Ishikawa (cell line): Measurements from ENCODE around the gene SELENOW.

Source experiments
- CEBPB ChIP-seq: IDR thresholded peaks from 2 replicates; pipeline ENCODE4 v1.6.1; 2012
- CREB1 ChIP-seq: IDR thresholded peaks from 2 replicates; pipeline ENCODE4 v1.6.1; 2012; ENCODE audit warnings: low read depth
- EGR1 ChIP-seq: IDR thresholded peaks from 2 replicates; pipeline ENCODE4 v1.6.1; 2012
- EP300 ChIP-seq: IDR thresholded peaks from 2 replicates; pipeline ENCODE4 v1.6.1; 2012; ENCODE audit warnings: borderline replicate concordance
- FOXM1 ChIP-seq: IDR thresholded peaks from 2 replicates; pipeline ENCODE4 v1.6.1; 2012; ENCODE audit warnings: low read depth, borderline replicate concordance
- MAX ChIP-seq: IDR thresholded peaks from 2 replicates; pipeline ENCODE4 v1.6.1; 2012
- NFIC ChIP-seq: IDR thresholded peaks from 2 replicates; pipeline ENCODE4 v1.6.1; 2012
- RAD21 ChIP-seq: IDR thresholded peaks from 2 replicates; pipeline ENCODE4 v1.6.1; 2012; ENCODE audit warnings: low read depth
- REST ChIP-seq: IDR thresholded peaks from 2 replicates; pipeline ENCODE4 v1.6.1; 2012; ENCODE audit warnings: low read depth, mild to moderate bottlenecking
- TAF1 ChIP-seq: IDR thresholded peaks from 2 replicates; pipeline ENCODE4 v1.6.1; 2012; ENCODE audit warnings: low read depth, mild to moderate bottlenecking
- TCF12 ChIP-seq: IDR thresholded peaks from 2 replicates; pipeline ENCODE4 v1.6.1; 2012; ENCODE audit warnings: low read depth
- TEAD4 ChIP-seq: IDR thresholded peaks from 2 replicates; pipeline ENCODE4 v1.6.1; 2012
- USF1 ChIP-seq: IDR thresholded peaks from 2 replicates; pipeline ENCODE4 v1.6.1; 2012
- YY1 ChIP-seq: IDR thresholded peaks from 2 replicates; pipeline ENCODE4 v1.6.1; 2012; ENCODE audit warnings: low read depth
- ZBTB7A ChIP-seq: IDR thresholded peaks from 2 replicates; pipeline ENCODE4 v1.6.1; 2012; ENCODE audit warnings: low read depth

Gene SELENOW

GRCh38 chr19:47758443-47758804, 20.1 kb upstream of the SELENOW start:
- TF ChIP-seq TCF12 (no peak), YY1 (no peak), RAD21 (no peak)

- TF ChIP-seq TEAD4 = no peak
- no peak for TF ChIP-seq TAF1
These were observed 17.9 kb upstream of the SELENOW start for GRCh38 chr19:47760632-47760999.

- TF ChIP-seq TCF12 (no peak), REST (no peak), EP300 (no peak)
These were observed 16.9 kb upstream of the SELENOW start for GRCh38 chr19:47761566-47761965.

GRCh38 chr19:47762151-47762550, 16.4 kb upstream of the SELENOW start:
- TF ChIP-seq ZBTB7A = no peak
- no peak for TF ChIP-seq EP300
- TF ChIP-seq MAX = no peak
- TF ChIP-seq YY1 = no peak
- no peak for TF ChIP-seq FOXM1
- TF ChIP-seq CEBPB = no peak
- TF ChIP-seq CREB1 = no peak
- TF ChIP-seq RAD21 = no peak
- TF ChIP-seq TAF1 = no peak
- no peak for TF ChIP-seq EGR1
- no peak for TF ChIP-seq REST
- TF ChIP-seq NFIC = no peak
- no peak for TF ChIP-seq TEAD4
- TF ChIP-seq USF1 = no peak

GRCh38 chr19:47762615-47763308, 15.7 kb upstream of the SELENOW start:
- TF ChIP-seq USF1 = no peak
- no peak for TF ChIP-seq FOXM1
- TF ChIP-seq MAX = no peak
- TF ChIP-seq CREB1 = no peak
- TF ChIP-seq CEBPB = no peak
- no peak for TF ChIP-seq TEAD4
- TF ChIP-seq EP300 = no peak
- no peak for TF ChIP-seq ZBTB7A
- TF ChIP-seq NFIC = no peak
- TF ChIP-seq YY1 = no peak
- TF ChIP-seq REST = no peak
- TF ChIP-seq TCF12 = no peak
- no peak for TF ChIP-seq TAF1
- no peak for TF ChIP-seq RAD21
- TF ChIP-seq EGR1 = no peak
